Smooth muscle cell (in vitro differentiated cells): ENCODE data around the gene GNB1L. TPM values are rescaled to one million over a fixed set of nuclear protein-coding genes. Genes with fewer than 3 reads are reported as not detected.

Experiments
- DNase-seq: peaks from one replicate; lab custom pipeline; 2025; ENCODE audit not compliant: unreplicated experiment; lab: John Stamatoyannopoulos, UW
- H2AFZ ChIP-seq: fragments of 200-600 bp; sonication (generic); 2 replicates; pipeline ENCODE4 v1.6.0; 2016; ENCODE audit warnings: antibody characterized with exemption, low read depth, mild to moderate bottlenecking
- H3F3A ChIP-seq: fragments of 200-600 bp; sonication (generic); 2 replicates; pipeline ENCODE4 v1.6.0; 2017; ENCODE audit warnings: antibody characterized with exemption, low read depth
- H3K27ac ChIP-seq: fragments of 200-600 bp; sonication (generic); 2 replicates; pipeline ENCODE4 v1.5.1; 2016; ENCODE audit warnings: low read depth, mild to moderate bottlenecking
- H3K27me3 ChIP-seq: fragments of 200-600 bp; sonication (generic); 2 replicates; pipeline ENCODE4 v1.6.1; 2016; ENCODE audit warnings: low read depth, mild to moderate bottlenecking
- H3K36me3 ChIP-seq: fragments of 200-600 bp; sonication (generic); 2 replicates; pipeline ENCODE4 v1.5.1; 2016; ENCODE audit warnings: low read depth
- H3K4me1 ChIP-seq: fragments of 200-600 bp; sonication (generic); 2 replicates; pipeline ENCODE4 v1.5.1; 2016; ENCODE audit warnings: low read depth
- H3K4me2 ChIP-seq: fragments of 200-600 bp; sonication (generic); 2 replicates; pipeline ENCODE4 v1.6.0; 2016; ENCODE audit warnings: mild to moderate bottlenecking
- H3K4me3 ChIP-seq: fragments of 200-600 bp; sonication (generic); 2 replicates; pipeline ENCODE4 v1.5.1; 2016; ENCODE audit warnings: mild to moderate bottlenecking
- H3K79me2 ChIP-seq: fragments of 200-600 bp; sonication (generic); 2 replicates; pipeline ENCODE4 v1.6.0; 2016; ENCODE audit warnings: low read depth, mild to moderate bottlenecking
- H3K9ac ChIP-seq: fragments of 200-600 bp; sonication (generic); 2 replicates; pipeline ENCODE4 v1.6.0; 2016; ENCODE audit warnings: low read depth
- H3K9me3 ChIP-seq: fragments of 200-600 bp; sonication (generic); replicated peaks from 2 replicates; pipeline ENCODE4 v1.5.1; 2016; ENCODE audit warnings: low read depth
- H4K20me1 ChIP-seq: fragments of 200-600 bp; sonication (generic); 2 replicates; pipeline ENCODE4 v1.6.0; 2016; ENCODE audit warnings: low read depth
- WGBS: methylation state at CpG from one replicate; pipeline ENCODE4 v1.1.7; 2016; ENCODE audit warnings: low lambda C conversion rate; 5-methylcytosine and 5-hydroxymethylcytosine counted together
- polyA plus RNA-seq: library from polyadenylated mRNA; unstranded; fragments of >200 nt; fragmentation: Nextera tagmentation; extraction: Ambion mirVana; gene quantifications from 2 replicates; pipeline ENCODE4 v1.2.1, GENCODE V29; 2016
- total RNA-seq: library from RNA; depleted of rRNA; stranded (reverse); fragments of >200 nt; gene quantifications from 2 replicates; pipeline ENCODE4 v1.2.3, GENCODE V29; 2014
- TF ChIP-seq, protein P1 (sequence below): fragments of 200-600 bp; sonication (generic); IDR thresholded peaks from 2 replicates; pipeline ENCODE4 v1.5.1; 2017; ENCODE audit warnings: borderline replicate concordance, mild to moderate bottlenecking, antibody characterized with exemption; ENCODE audit not compliant: insufficient read depth, poor library complexity, severe bottlenecking

Gene GNB1L
- total and polyA plus RNA-seq, 2 experiments from 2014 or later: 4.1 to 7.4 TPM

DNA sequence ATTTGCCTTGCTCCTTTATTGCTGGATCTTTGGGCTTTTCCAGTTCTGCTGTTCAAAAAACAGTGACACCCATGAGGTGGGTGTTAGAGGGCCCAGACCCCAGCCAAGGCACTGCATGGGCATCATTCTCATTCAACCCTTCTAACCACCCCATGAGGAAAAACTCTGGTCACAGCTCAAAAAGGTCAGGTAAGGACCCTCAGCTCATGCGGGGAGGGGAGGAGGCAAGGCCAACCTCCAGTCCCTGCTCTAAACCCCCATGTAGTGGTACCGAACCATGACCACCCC, 7.4 kb downstream of the GNB1L start:
- H3K4me2 ChIP-seq: no peak overlapping the region
- H3K4me1 ChIP-seq: no peaks in the 10 kb centered on the region
- no peak overlapping the region for H2AFZ ChIP-seq
- DNase-seq: no peak
- TF ChIP-seq, protein P1, sequence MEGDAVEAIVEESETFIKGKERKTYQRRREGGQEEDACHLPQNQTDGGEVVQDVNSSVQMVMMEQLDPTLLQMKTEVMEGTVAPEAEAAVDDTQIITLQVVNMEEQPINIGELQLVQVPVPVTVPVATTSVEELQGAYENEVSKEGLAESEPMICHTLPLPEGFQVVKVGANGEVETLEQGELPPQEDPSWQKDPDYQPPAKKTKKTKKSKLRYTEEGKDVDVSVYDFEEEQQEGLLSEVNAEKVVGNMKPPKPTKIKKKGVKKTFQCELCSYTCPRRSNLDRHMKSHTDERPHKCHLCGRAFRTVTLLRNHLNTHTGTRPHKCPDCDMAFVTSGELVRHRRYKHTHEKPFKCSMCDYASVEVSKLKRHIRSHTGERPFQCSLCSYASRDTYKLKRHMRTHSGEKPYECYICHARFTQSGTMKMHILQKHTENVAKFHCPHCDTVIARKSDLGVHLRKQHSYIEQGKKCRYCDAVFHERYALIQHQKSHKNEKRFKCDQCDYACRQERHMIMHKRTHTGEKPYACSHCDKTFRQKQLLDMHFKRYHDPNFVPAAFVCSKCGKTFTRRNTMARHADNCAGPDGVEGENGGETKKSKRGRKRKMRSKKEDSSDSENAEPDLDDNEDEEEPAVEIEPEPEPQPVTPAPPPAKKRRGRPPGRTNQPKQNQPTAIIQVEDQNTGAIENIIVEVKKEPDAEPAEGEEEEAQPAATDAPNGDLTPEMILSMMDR: no peak
- WGBS: 100% methylated on average over 2 of the region's 2 CpGs
- H3F3A ChIP-seq: no peaks in the 10 kb centered on the region
- H3K27me3 ChIP-seq: no peaks in the 10 kb centered on the region
- no peaks in the 10 kb centered on the region for H3K36me3 ChIP-seq
- H4K20me1 ChIP-seq: peaks cover 47% of the 10 kb centered on the region
- peaks cover 4% of the 10 kb centered on the region for H3K79me2 ChIP-seq
- no peak overlapping the region for H3K4me3 ChIP-seq
- no peaks in the 10 kb centered on the region for H3K9me3 ChIP-seq
- H3K27ac ChIP-seq: no peak overlapping the region
- no peak overlapping the region for H3K9ac ChIP-seq

DNA sequence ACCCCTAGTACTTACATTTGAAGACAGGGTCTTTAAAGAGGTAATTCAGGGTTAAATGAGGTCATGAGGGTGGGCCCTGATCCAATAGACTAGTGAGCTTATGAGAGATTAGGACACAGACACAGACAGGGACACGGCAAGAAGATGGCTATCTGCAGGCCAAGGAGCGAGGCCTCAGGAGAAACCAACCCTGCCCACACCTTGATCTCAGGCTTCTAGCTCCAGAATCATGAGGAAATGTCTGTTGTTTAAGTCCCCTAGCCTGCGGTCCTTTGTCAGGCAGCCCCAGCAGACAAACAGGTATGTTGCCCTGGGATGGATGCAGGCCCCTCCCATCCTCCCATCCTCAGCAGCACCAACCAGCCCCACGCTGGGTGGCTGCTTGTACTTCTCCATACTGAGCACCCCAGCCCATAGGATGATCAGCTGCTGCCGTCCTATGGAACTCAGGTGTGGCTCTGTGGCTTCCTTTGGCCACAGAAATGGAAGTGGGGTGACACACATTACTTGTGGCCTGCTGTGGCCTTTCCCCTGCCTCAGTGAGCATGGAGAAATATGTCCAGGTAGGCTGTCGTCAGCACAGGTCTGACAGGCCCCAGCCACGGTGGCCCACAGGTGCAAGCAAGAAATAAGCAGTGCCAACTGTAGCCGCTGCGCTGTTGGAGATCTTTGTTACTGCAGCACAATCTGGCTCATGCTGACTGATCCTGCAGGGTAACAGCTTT, 7.9 kb downstream of the GNB1L start:
- H4K20me1 ChIP-seq: peaks cover 48% of the 10 kb centered on the region
- no peak overlapping the region for H2AFZ ChIP-seq
- H3K9me3 ChIP-seq: no peaks in the 10 kb centered on the region
- DNase-seq: no peak
- 90% methylated on average over 9 of the region's 9 CpGs for WGBS
- H3K27ac ChIP-seq: no peak overlapping the region
- no peak overlapping the region for H3K9ac ChIP-seq
- H3K36me3 ChIP-seq: no peaks in the 10 kb centered on the region
- H3K79me2 ChIP-seq: no peaks in the 10 kb centered on the region
- TF ChIP-seq, protein P1: no peak
- H3K4me2 ChIP-seq: no peak overlapping the region
- H3K4me1 ChIP-seq: no peaks in the 10 kb centered on the region
- H3K27me3 ChIP-seq: no peaks in the 10 kb centered on the region
- H3F3A ChIP-seq: no peaks in the 10 kb centered on the region
- H3K4me3 ChIP-seq: no peak overlapping the region

DNA sequence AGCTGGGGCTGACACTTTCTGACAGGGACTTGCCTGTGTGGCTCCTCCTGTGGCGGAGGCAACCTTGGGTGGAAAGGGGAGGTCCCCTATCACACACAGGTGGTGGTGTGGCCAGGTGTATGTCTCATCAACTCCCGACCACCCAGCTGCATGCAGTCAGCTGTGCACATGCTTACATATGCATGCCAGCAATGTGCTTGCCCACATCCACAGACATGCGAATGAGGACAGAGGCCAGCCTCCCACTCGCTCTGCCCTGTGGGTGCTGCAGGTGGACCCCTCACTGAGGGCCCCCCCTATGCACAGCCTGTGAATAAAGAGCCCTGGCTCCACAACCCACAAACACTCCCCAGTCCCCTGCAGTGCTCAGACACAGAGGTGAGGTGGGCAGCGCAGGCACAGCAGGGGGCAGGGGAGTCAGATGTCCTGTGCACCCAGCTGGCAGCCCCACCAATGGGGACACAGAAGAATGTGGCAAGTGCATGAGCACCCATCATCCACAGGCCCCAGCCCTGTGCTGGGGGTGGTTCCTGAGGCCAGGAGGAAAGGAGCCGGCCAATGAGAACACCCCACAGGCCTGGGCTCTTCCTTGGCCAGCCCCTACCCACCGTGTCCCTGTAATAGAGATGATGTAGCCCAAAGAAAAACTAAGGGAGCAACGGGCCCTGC, 9.5 kb downstream of the GNB1L start:
- Histone ChIP-seq H3K9ac (no peak overlapping the region), H4K20me1 (peaks cover 40% of the 10 kb centered on the region)

More for the DNA sequence above, 9.5 kb downstream of the GNB1L start:
- Histone ChIP-seq H2AFZ (no peak overlapping the region), H3F3A (no peaks in the 10 kb centered on the region), H3K4me1 (no peaks in the 10 kb centered on the region), H3K36me3 (no peaks in the 10 kb centered on the region), H3K4me3 (no peak overlapping the region), H3K9me3 (no peaks in the 10 kb centered on the region), H3K27me3 (no peaks in the 10 kb centered on the region), H3K4me2 (no peak overlapping the region), H3K27ac (no peak overlapping the region), H3K79me2 (no peaks in the 10 kb centered on the region)
- TF ChIP-seq, protein P1: no peak
- DNase-seq: no peak
- 86% methylated on average over 8 of the region's 8 CpGs for WGBS
